C4-2B (cell line): ENCODE data around the gene FMNL2.
A peak's percentile ranks its signal among the peaks of the same experiment; 100 is the strongest.

Source experiments
- CTCF ChIP-seq: fragments of 450-650 bp; conservative IDR thresholded peaks from 2 replicates; pipeline ENCODE4 v1.5.1; 2017; ENCODE audit warnings: mild to moderate bottlenecking
- ZFX ChIP-seq: fragments of 450-650 bp; IDR thresholded peaks from 2 replicates; pipeline ENCODE4 v1.6.1; 2017

DNA sequence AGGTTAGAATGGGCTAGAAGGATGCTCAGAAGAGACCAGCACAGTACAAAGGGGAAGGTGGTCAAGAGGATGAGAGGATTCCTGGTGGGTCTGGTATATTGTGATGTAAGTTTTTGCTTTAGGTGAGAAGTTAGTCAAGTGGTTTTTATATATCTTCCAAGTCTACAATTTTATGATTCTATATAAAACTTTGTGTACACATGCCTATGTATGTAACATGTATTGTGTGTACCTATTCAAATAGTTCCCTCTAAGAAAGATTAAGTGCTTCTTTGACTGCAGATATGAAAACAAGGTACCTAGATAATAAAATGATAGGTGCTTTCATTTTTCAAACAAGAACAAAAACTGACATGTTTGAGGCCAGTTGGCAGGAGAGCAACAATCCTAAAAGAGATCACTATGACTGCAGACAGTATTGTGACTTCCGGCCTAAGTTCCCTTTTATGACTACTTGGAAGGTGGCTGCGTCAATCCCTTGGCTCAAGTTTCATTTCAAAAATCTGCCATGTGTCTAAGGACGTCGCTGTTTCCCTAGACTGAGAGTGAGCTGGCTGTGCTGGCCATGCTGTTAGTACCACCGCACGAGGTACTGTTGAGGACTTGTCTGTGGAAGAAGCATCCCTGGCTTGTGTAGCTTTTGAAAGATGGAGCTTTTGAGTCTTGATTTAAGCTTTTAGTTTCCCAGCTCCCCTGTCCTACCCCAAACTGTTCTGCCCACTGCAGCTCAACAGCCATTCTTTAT is 259.2 kb downstream of the FMNL2 start:
- TF ChIP-seq CTCF (0 out of 2 replicates have a peak, but pooled peaks have one; percentile 5), ZFX (no peak)
